Neural cell (in vitro differentiated cells): ENCODE results near the gene CRIP1. TPM values are rescaled to one million over a fixed set of nuclear protein-coding genes. Genes with fewer than 3 reads are reported as not detected.

Source experiments
- H2AFZ ChIP-seq: fragments of 200-600, 300-800 bp; sonication (generic), shearing (Covaris generic); 2 replicates; pipeline ENCODE4 v1.6.0; 2014; ENCODE audit warnings: low read depth, mild to moderate bottlenecking, antibody characterized with exemption, low read length, moderate library complexity
- H3F3A ChIP-seq: fragments of 200-600 bp; shearing (Covaris generic); 2 replicates; pipeline ENCODE4 v1.6.1; 2016; ENCODE audit warnings: mild to moderate bottlenecking, moderate library complexity, mixed read lengths, antibody characterized with exemption, low read length; ENCODE audit not compliant: insufficient read depth, poor library complexity, severe bottlenecking
- H3K27ac ChIP-seq: fragments of 200-600, 300-800 bp; sonication (generic), shearing (Covaris generic); 2 replicates; pipeline ENCODE4 v1.5.1; 2014; ENCODE audit warnings: mild to moderate bottlenecking, low read length, moderate library complexity
- H3K27me3 ChIP-seq: fragments of 300-800, 200-600 bp; sonication (generic), shearing (Covaris generic); 2 replicates; pipeline ENCODE4 v1.6.0; 2014; ENCODE audit warnings: mild to moderate bottlenecking, low read depth, low read length, moderate library complexity; ENCODE audit not compliant: insufficient read depth
- H3K36me3 ChIP-seq: fragments of 300-800, 200-600 bp; sonication (generic), shearing (Covaris generic); 2 replicates; pipeline ENCODE4 v1.5.1; 2014; ENCODE audit warnings: mild to moderate bottlenecking, antibody characterized with exemption, low read length, moderate library complexity; ENCODE audit not compliant: insufficient read depth
- H3K4me2 ChIP-seq: fragments of 300-800, 200-600 bp; sonication (generic), shearing (Covaris generic); 2 replicates; pipeline ENCODE4 v1.6.0; 2014; ENCODE audit warnings: mild to moderate bottlenecking, low read length
- H3K4me3 ChIP-seq: fragments of 300-800, 200-600 bp; sonication (generic), shearing (Covaris generic); 2 replicates; pipeline ENCODE4 v1.5.1; 2014; ENCODE audit warnings: mild to moderate bottlenecking, low read length, moderate library complexity
- H3K79me2 ChIP-seq: fragments of 200-600 bp; shearing (Covaris generic); replicated peaks from 2 replicates; pipeline ENCODE4 v1.6.0; 2014; ENCODE audit warnings: mild to moderate bottlenecking, low read length, moderate library complexity; ENCODE audit not compliant: insufficient read depth
- H3K9ac ChIP-seq: fragments of 300-800, 200-600 bp; sonication (generic), shearing (Covaris generic); 2 replicates; pipeline ENCODE4 v1.6.1; 2016; ENCODE audit warnings: mild to moderate bottlenecking, low read length, mixed read lengths
- H3K9me2 ChIP-seq: fragments of 200-600 bp; shearing (Covaris generic); 2 replicates; pipeline ENCODE4 v1.6.1; 2016; ENCODE audit warnings: mild to moderate bottlenecking, low read length, mixed read lengths; ENCODE audit not compliant: insufficient read depth
- H3K9me3 ChIP-seq: fragments of 200-600, 300-800 bp; sonication (generic), shearing (Covaris generic); 2 replicates; pipeline ENCODE4 v1.6.1; 2016; ENCODE audit warnings: mild to moderate bottlenecking, mixed run types, low read length, moderate library complexity, mixed read lengths
- H4K20me1 ChIP-seq: fragments of 200-600 bp; shearing (Covaris generic); 2 replicates; pipeline ENCODE4 v1.6.1; 2016; ENCODE audit warnings: mild to moderate bottlenecking, mixed run types; ENCODE audit not compliant: insufficient read depth
- CTCF ChIP-seq: fragments of 450-650 bp; IDR thresholded peaks from 2 replicates; pipeline ENCODE4 v1.5.1; 2014; ENCODE audit warnings: antibody characterized with exemption, mild to moderate bottlenecking, moderate library complexity; ENCODE audit not compliant: poor library complexity, severe bottlenecking
- EP300 ChIP-seq: fragments of 450-650 bp; conservative IDR thresholded peaks from 2 replicates; pipeline ENCODE4 v1.6.1; 2014; ENCODE audit warnings: antibody characterized with exemption, mild to moderate bottlenecking, moderate library complexity; ENCODE audit not compliant: poor library complexity, severe bottlenecking
- EZH2 ChIP-seq: fragments of 200-600, 300-800 bp; shearing (Covaris generic), sonication (generic); IDR thresholded peaks from 2 replicates; pipeline ENCODE4 v1.6.1; 2014; ENCODE audit warnings: antibody characterized with exemption, low read length, borderline replicate concordance, mild to moderate bottlenecking; ENCODE audit not compliant: insufficient read depth, poor library complexity, severe bottlenecking
- MXI1 ChIP-seq: fragments of 450-650 bp; conservative IDR thresholded peaks from 2 replicates; pipeline ENCODE4 v1.6.1; 2014; ENCODE audit warnings: antibody characterized with exemption, mild to moderate bottlenecking; ENCODE audit not compliant: poor library complexity, severe bottlenecking
- POLR2AphosphoS5 ChIP-seq: IDR thresholded peaks from 2 replicates; pipeline ENCODE4 v1.6.1; 2012
- RAD21 ChIP-seq: fragments of 450-650 bp; conservative IDR thresholded peaks from 2 replicates; pipeline ENCODE4 v1.6.1; 2014; ENCODE audit warnings: antibody characterized with exemption, mild to moderate bottlenecking, moderate library complexity
- REST ChIP-seq: IDR thresholded peaks from 2 replicates; pipeline ENCODE4 v1.6.1; 2012; ENCODE audit warnings: borderline replicate concordance
- SMC3 ChIP-seq: fragments of 450-650 bp; conservative IDR thresholded peaks from 2 replicates; pipeline ENCODE4 v1.6.1; 2014; ENCODE audit warnings: antibody characterized with exemption, mild to moderate bottlenecking, moderate library complexity; ENCODE audit not compliant: poor library complexity
- TAF1 ChIP-seq: IDR thresholded peaks from 2 replicates; pipeline ENCODE4 v1.6.1; 2012; ENCODE audit warnings: low read depth
- polyA plus RNA-seq: library from polyadenylated mRNA; depleted of rRNA; stranded (reverse); fragments of >200 nt; gene quantifications from 2 replicates; pipeline ENCODE4 v1.2.3, GENCODE V29; 2014

CRIP1 gene
- polyA plus RNA-seq, 1 donor from 2014 or later = 0.58 TPM

GRCh38 chr14:105527381-105527825, 40.7 kb downstream of the CRIP1 start:
- Histone ChIP-seq H3F3A (no peaks in the 10 kb centered on the region), H3K9me3 (no peaks in the 10 kb centered on the region), H3K79me2 (no peaks in the 10 kb centered on the region), H3K9ac (peak overlapping the region; percentile 70), H3K27ac (no peak overlapping the region), H3K36me3 (no peaks in the 10 kb centered on the region), H4K20me1 (no peaks in the 10 kb centered on the region), H3K4me3 (peak overlapping the region; percentile 80), H3K9me2 (no peaks in the 10 kb centered on the region), H2AFZ (no peak overlapping the region), H3K4me2 (peak overlapping the region; percentile 59), H3K27me3 (no peaks in the 10 kb centered on the region)
- TF ChIP-seq EP300 (no peak), TAF1 (no peak), RAD21 (no peak), CTCF (no peak), EZH2 (no peak), SMC3 (no peak), POLR2AphosphoS5 (no peak), REST (no peak), MXI1 (no peak)

- Histone ChIP-seq H3K9ac (peak overlapping the region; percentile 70), H3F3A (no peaks in the 10 kb centered on the region), H3K27me3 (no peaks in the 10 kb centered on the region), H3K27ac (no peak overlapping the region), H4K20me1 (no peaks in the 10 kb centered on the region), H3K4me3 (peak overlapping the region; percentile 80), H3K36me3 (no peaks in the 10 kb centered on the region), H2AFZ (peak overlapping the region; percentile 33), H3K4me2 (peak overlapping the region; percentile 59), H3K9me2 (no peaks in the 10 kb centered on the region), H3K9me3 (no peaks in the 10 kb centered on the region), H3K79me2 (no peaks in the 10 kb centered on the region)
- no peak for TF ChIP-seq REST
- no peak for TF ChIP-seq EZH2
- peak; percentile 81 for TF ChIP-seq CTCF
- TF ChIP-seq POLR2AphosphoS5 = peak; percentile 54
- TF ChIP-seq MXI1 = no peak
- TF ChIP-seq SMC3 = peak; percentile 59
- no peak for TF ChIP-seq TAF1
- peak; percentile 78 for TF ChIP-seq RAD21
- TF ChIP-seq EP300 = no peak
These were observed 41.3 kb downstream of the CRIP1 start for GRCh38 chr14:105527826-105528585.
